ENCODE data around the gene CRTC2. TPM values are rescaled to one million over a fixed set of nuclear protein-coding genes. Genes with fewer than 3 reads are reported as not detected.

The CRTC2 gene
- total and polyA plus RNA-seq, 9 of the 15 experiments (the other 6 are each of a cell fraction or from before 2014, with no cell fraction given) = 2.7 to 26.4 (median 10.2) TPM

GRCh38 chr1:153977250-153978240 lies 19.1 kb upstream of the CRTC2 start, which contains the start of gene JTB (continued):
- peak; percentile 67; the same call in 1 of the 2 replicates for TF ChIP-seq ZNF609 (CRISPR knock-in tag; IDR thresholded peaks at IDR 0.05; ENCODE audit: borderline replicate concordance)
- TF ChIP-seq, protein P1, sequence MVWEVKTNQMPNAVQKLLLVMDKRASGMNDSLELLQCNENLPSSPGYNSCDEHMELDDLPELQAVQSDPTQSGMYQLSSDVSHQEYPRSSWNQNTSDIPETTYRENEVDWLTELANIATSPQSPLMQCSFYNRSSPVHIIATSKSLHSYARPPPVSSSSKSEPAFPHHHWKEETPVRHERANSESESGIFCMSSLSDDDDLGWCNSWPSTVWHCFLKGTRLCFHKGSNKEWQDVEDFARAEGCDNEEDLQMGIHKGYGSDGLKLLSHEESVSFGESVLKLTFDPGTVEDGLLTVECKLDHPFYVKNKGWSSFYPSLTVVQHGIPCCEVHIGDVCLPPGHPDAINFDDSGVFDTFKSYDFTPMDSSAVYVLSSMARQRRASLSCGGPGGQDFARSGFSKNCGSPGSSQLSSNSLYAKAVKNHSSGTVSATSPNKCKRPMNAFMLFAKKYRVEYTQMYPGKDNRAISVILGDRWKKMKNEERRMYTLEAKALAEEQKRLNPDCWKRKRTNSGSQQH (CRISPR knock-in tag; IDR thresholded peaks at IDR 0.05) = no peak
- no peak for TF ChIP-seq ZNF3 (CRISPR knock-in tag; IDR thresholded peaks at IDR 0.05)
- TF ChIP-seq ZSCAN32 (CRISPR knock-in tag; IDR thresholded peaks at IDR 0.05) = no peak
- no peak for TF ChIP-seq SMARCC2 (IDR thresholded peaks at IDR 0.05; ENCODE audit: low read depth)
- peak; percentile 14; the same call in 1 of the 2 replicates for TF ChIP-seq RNF2 (IDR thresholded peaks at IDR 0.05)
- TF ChIP-seq ZNF184 (CRISPR knock-in tag; IDR thresholded peaks at IDR 0.05) = no peak
- TF ChIP-seq MAFF (IDR thresholded peaks at IDR 0.05; ENCODE audit: low read length) = no peak
- TF ChIP-seq ZNF224 (CRISPR knock-in tag; IDR thresholded peaks at IDR 0.05) = no peak
- TF ChIP-seq CTBP1 (IDR thresholded peaks at IDR 0.05; ENCODE audit: borderline replicate concordance) = 0 out of 2 replicates have a peak, but pooled peaks have one; percentile 3
- TF ChIP-seq ZNF445 (CRISPR knock-in tag; IDR thresholded peaks at IDR 0.05; ENCODE audit: low read depth) = no peak
- no peak for TF ChIP-seq ZNF57 (CRISPR knock-in tag; IDR thresholded peaks at IDR 0.05)
- 0 out of 2 replicates have a peak, but pooled peaks have one; percentile 49 for TF ChIP-seq NR3C1 (CRISPR knock-in tag; IDR thresholded peaks at IDR 0.05)
- TF ChIP-seq ZNF584 (CRISPR knock-in tag; IDR thresholded peaks at IDR 0.05; ENCODE audit: low read depth) = no peak
- TF ChIP-seq MEF2D (tag; conservative IDR thresholded peaks at IDR 0.05; ENCODE audit: low read depth) = no peak
- no peak for TF ChIP-seq ZNF174 (CRISPR knock-in tag; IDR thresholded peaks at IDR 0.05)
- no peak for TF ChIP-seq ZC3H8 (IDR thresholded peaks at IDR 0.05)
- TF ChIP-seq FOXK1 (CRISPR knock-in tag; IDR thresholded peaks at IDR 0.05; ENCODE audit: borderline replicate concordance) = no peak
- no peak for TF ChIP-seq CGGBP1 (CRISPR knock-in tag; IDR thresholded peaks at IDR 0.05)
- TF ChIP-seq EHMT2 (IDR thresholded peaks at IDR 0.05) = no peak

Data from K562 (cell line).